Neural cell (in vitro differentiated cells): ENCODE results near the gene REXO1. TPM values are rescaled to one million over a fixed set of nuclear protein-coding genes. Genes with fewer than 3 reads are reported as not detected.

Experiments used
- H2AFZ ChIP-seq: fragments of 200-600, 300-800 bp; sonication (generic), shearing (Covaris generic); 2 replicates; pipeline ENCODE4 v1.6.0; 2014; ENCODE audit warnings: low read depth, mild to moderate bottlenecking, antibody characterized with exemption, low read length, moderate library complexity
- H3F3A ChIP-seq: fragments of 200-600 bp; shearing (Covaris generic); 2 replicates; pipeline ENCODE4 v1.6.1; 2016; ENCODE audit warnings: mild to moderate bottlenecking, moderate library complexity, mixed read lengths, antibody characterized with exemption, low read length; ENCODE audit not compliant: insufficient read depth, poor library complexity, severe bottlenecking
- H3K27ac ChIP-seq: fragments of 200-600, 300-800 bp; sonication (generic), shearing (Covaris generic); 2 replicates; pipeline ENCODE4 v1.5.1; 2014; ENCODE audit warnings: mild to moderate bottlenecking, low read length, moderate library complexity
- H3K27me3 ChIP-seq: fragments of 300-800, 200-600 bp; sonication (generic), shearing (Covaris generic); 2 replicates; pipeline ENCODE4 v1.6.0; 2014; ENCODE audit warnings: mild to moderate bottlenecking, low read depth, low read length, moderate library complexity; ENCODE audit not compliant: insufficient read depth
- H3K36me3 ChIP-seq: fragments of 300-800, 200-600 bp; sonication (generic), shearing (Covaris generic); 2 replicates; pipeline ENCODE4 v1.5.1; 2014; ENCODE audit warnings: mild to moderate bottlenecking, antibody characterized with exemption, low read length, moderate library complexity; ENCODE audit not compliant: insufficient read depth
- H3K4me2 ChIP-seq: fragments of 300-800, 200-600 bp; sonication (generic), shearing (Covaris generic); 2 replicates; pipeline ENCODE4 v1.6.0; 2014; ENCODE audit warnings: mild to moderate bottlenecking, low read length
- H3K4me3 ChIP-seq: fragments of 300-800, 200-600 bp; sonication (generic), shearing (Covaris generic); 2 replicates; pipeline ENCODE4 v1.5.1; 2014; ENCODE audit warnings: mild to moderate bottlenecking, low read length, moderate library complexity
- H3K79me2 ChIP-seq: fragments of 200-600 bp; shearing (Covaris generic); replicated peaks from 2 replicates; pipeline ENCODE4 v1.6.0; 2014; ENCODE audit warnings: mild to moderate bottlenecking, low read length, moderate library complexity; ENCODE audit not compliant: insufficient read depth
- H3K9ac ChIP-seq: fragments of 300-800, 200-600 bp; sonication (generic), shearing (Covaris generic); 2 replicates; pipeline ENCODE4 v1.6.1; 2016; ENCODE audit warnings: mild to moderate bottlenecking, low read length, mixed read lengths
- H3K9me2 ChIP-seq: fragments of 200-600 bp; shearing (Covaris generic); 2 replicates; pipeline ENCODE4 v1.6.1; 2016; ENCODE audit warnings: mild to moderate bottlenecking, low read length, mixed read lengths; ENCODE audit not compliant: insufficient read depth
- H3K9me3 ChIP-seq: fragments of 200-600, 300-800 bp; sonication (generic), shearing (Covaris generic); 2 replicates; pipeline ENCODE4 v1.6.1; 2016; ENCODE audit warnings: mild to moderate bottlenecking, mixed run types, low read length, moderate library complexity, mixed read lengths
- H4K20me1 ChIP-seq: fragments of 200-600 bp; shearing (Covaris generic); 2 replicates; pipeline ENCODE4 v1.6.1; 2016; ENCODE audit warnings: mild to moderate bottlenecking, mixed run types; ENCODE audit not compliant: insufficient read depth
- EP300 ChIP-seq: fragments of 450-650 bp; conservative IDR thresholded peaks from 2 replicates; pipeline ENCODE4 v1.6.1; 2014; ENCODE audit warnings: antibody characterized with exemption, mild to moderate bottlenecking, moderate library complexity; ENCODE audit not compliant: poor library complexity, severe bottlenecking
- EZH2 ChIP-seq: fragments of 200-600, 300-800 bp; shearing (Covaris generic), sonication (generic); IDR thresholded peaks from 2 replicates; pipeline ENCODE4 v1.6.1; 2014; ENCODE audit warnings: antibody characterized with exemption, low read length, borderline replicate concordance, mild to moderate bottlenecking; ENCODE audit not compliant: insufficient read depth, poor library complexity, severe bottlenecking
- MXI1 ChIP-seq: fragments of 450-650 bp; conservative IDR thresholded peaks from 2 replicates; pipeline ENCODE4 v1.6.1; 2014; ENCODE audit warnings: antibody characterized with exemption, mild to moderate bottlenecking; ENCODE audit not compliant: poor library complexity, severe bottlenecking
- POLR2AphosphoS5 ChIP-seq: IDR thresholded peaks from 2 replicates; pipeline ENCODE4 v1.6.1; 2012
- RAD21 ChIP-seq: fragments of 450-650 bp; conservative IDR thresholded peaks from 2 replicates; pipeline ENCODE4 v1.6.1; 2014; ENCODE audit warnings: antibody characterized with exemption, mild to moderate bottlenecking, moderate library complexity
- SMC3 ChIP-seq: fragments of 450-650 bp; conservative IDR thresholded peaks from 2 replicates; pipeline ENCODE4 v1.6.1; 2014; ENCODE audit warnings: antibody characterized with exemption, mild to moderate bottlenecking, moderate library complexity; ENCODE audit not compliant: poor library complexity
- TAF1 ChIP-seq: IDR thresholded peaks from 2 replicates; pipeline ENCODE4 v1.6.1; 2012; ENCODE audit warnings: low read depth
- polyA plus RNA-seq: library from polyadenylated mRNA; depleted of rRNA; stranded (reverse); fragments of >200 nt; gene quantifications from 2 replicates; pipeline ENCODE4 v1.2.3, GENCODE V29; 2014
- TF ChIP-seq, protein P1 (sequence below): fragments of 450-650 bp; IDR thresholded peaks from 2 replicates; pipeline ENCODE4 v1.5.1; 2014; ENCODE audit warnings: antibody characterized with exemption, mild to moderate bottlenecking, moderate library complexity; ENCODE audit not compliant: poor library complexity, severe bottlenecking
- TF ChIP-seq, protein P2 (sequence below): IDR thresholded peaks from 2 replicates; pipeline ENCODE4 v1.6.1; 2012; ENCODE audit warnings: borderline replicate concordance

The REXO1 gene
- polyA plus RNA-seq, 1 donor from 2014 or later, result 9.2 TPM

DNA sequence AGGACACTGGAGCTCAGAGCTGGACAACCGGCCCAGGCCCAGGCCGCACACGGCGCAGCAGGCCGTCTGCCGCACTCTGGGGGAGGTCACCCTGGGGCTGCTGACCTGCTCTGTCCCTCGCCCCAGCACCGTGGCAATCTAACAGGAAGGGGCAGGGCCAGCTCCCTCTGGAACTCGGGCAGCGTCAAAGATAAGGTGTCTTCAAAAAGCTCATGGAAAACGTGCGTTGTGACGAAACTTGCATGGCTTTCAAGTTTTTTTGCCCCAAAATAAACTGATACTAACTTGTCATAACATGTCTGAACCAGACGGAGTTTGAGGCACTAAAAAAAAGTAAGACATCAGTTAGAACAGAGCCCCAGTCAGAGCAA, 24.0 kb downstream of the REXO1 start:
- Histone ChIP-seq H3K4me2 (no peak overlapping the region), H4K20me1 (no peaks in the 10 kb centered on the region), H3K27ac (no peak overlapping the region), H3K9me3 (no peaks in the 10 kb centered on the region), H3K9me2 (no peaks in the 10 kb centered on the region), H2AFZ (no peak overlapping the region), H3F3A (no peaks in the 10 kb centered on the region), H3K36me3 (no peaks in the 10 kb centered on the region), H3K79me2 (no peaks in the 10 kb centered on the region), H3K9ac (no peak overlapping the region), H3K4me3 (no peak overlapping the region), H3K27me3 (no peaks in the 10 kb centered on the region)
- TF ChIP-seq TAF1 (no peak), MXI1 (no peak), RAD21 (no peak), EZH2 (no peak), SMC3 (no peak), POLR2AphosphoS5 (no peak), EP300 (no peak)
- TF ChIP-seq, protein P1, sequence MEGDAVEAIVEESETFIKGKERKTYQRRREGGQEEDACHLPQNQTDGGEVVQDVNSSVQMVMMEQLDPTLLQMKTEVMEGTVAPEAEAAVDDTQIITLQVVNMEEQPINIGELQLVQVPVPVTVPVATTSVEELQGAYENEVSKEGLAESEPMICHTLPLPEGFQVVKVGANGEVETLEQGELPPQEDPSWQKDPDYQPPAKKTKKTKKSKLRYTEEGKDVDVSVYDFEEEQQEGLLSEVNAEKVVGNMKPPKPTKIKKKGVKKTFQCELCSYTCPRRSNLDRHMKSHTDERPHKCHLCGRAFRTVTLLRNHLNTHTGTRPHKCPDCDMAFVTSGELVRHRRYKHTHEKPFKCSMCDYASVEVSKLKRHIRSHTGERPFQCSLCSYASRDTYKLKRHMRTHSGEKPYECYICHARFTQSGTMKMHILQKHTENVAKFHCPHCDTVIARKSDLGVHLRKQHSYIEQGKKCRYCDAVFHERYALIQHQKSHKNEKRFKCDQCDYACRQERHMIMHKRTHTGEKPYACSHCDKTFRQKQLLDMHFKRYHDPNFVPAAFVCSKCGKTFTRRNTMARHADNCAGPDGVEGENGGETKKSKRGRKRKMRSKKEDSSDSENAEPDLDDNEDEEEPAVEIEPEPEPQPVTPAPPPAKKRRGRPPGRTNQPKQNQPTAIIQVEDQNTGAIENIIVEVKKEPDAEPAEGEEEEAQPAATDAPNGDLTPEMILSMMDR, result no peak
- TF ChIP-seq, protein P2, sequence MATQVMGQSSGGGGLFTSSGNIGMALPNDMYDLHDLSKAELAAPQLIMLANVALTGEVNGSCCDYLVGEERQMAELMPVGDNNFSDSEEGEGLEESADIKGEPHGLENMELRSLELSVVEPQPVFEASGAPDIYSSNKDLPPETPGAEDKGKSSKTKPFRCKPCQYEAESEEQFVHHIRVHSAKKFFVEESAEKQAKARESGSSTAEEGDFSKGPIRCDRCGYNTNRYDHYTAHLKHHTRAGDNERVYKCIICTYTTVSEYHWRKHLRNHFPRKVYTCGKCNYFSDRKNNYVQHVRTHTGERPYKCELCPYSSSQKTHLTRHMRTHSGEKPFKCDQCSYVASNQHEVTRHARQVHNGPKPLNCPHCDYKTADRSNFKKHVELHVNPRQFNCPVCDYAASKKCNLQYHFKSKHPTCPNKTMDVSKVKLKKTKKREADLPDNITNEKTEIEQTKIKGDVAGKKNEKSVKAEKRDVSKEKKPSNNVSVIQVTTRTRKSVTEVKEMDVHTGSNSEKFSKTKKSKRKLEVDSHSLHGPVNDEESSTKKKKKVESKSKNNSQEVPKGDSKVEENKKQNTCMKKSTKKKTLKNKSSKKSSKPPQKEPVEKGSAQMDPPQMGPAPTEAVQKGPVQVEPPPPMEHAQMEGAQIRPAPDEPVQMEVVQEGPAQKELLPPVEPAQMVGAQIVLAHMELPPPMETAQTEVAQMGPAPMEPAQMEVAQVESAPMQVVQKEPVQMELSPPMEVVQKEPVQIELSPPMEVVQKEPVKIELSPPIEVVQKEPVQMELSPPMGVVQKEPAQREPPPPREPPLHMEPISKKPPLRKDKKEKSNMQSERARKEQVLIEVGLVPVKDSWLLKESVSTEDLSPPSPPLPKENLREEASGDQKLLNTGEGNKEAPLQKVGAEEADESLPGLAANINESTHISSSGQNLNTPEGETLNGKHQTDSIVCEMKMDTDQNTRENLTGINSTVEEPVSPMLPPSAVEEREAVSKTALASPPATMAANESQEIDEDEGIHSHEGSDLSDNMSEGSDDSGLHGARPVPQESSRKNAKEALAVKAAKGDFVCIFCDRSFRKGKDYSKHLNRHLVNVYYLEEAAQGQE, result no peak

DNA sequence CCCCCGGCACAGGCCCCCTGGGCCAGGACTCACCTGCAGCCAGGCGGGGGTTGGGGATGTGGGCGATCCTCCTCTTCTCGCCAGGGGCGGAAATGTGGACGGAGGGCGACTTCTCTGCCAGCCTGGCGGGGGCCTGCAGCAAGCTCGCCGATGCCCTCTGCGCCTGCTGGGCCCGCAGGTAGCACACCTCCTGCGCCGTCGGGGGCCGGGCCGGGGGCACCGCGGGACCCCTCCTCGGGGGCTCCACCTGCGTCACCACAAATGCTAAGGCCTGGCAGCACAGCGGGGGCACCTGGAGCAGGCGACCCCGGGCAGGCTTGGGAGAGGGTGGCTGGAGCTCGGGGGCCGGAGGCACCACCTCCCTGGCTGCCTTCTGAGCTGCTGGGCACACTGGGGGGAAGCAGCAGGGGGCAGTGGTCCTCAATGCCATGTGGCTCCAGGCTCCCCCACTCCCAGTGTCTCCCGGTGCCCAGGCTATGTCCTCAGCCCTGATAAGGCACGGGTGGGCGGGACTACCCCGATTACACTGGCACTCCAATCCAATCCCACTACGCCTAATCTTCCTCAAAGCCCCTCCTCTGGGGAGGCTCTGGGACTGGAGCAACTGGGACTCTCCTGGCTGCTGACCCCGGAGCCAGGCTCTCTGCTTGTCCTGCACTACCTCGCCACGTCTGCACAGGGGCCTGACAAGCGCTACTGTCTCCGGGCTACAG, 24.6 kb downstream of the REXO1 start:
- TF ChIP-seq, protein P2, result no peak
- TF ChIP-seq TAF1 (no peak), EZH2 (no peak), MXI1 (no peak), RAD21 (no peak), POLR2AphosphoS5 (no peak), SMC3 (no peak), EP300 (no peak)
- TF ChIP-seq, protein P1, result no peak
- H3K4me3 ChIP-seq, result no peak overlapping the region

More for the DNA sequence above, 24.6 kb downstream of the REXO1 start:
- no peaks in the 10 kb centered on the region for H4K20me1 ChIP-seq
- H3K9ac ChIP-seq, result no peak overlapping the region
- no peaks in the 10 kb centered on the region for H3K36me3 ChIP-seq
- H3K27me3 ChIP-seq, result no peaks in the 10 kb centered on the region
- H3K9me2 ChIP-seq, result no peaks in the 10 kb centered on the region
- H3F3A ChIP-seq, result no peaks in the 10 kb centered on the region
- no peaks in the 10 kb centered on the region for H3K79me2 ChIP-seq
- H2AFZ ChIP-seq, result no peak overlapping the region
- no peak overlapping the region for H3K4me2 ChIP-seq
- no peaks in the 10 kb centered on the region for H3K9me3 ChIP-seq
- no peak overlapping the region for H3K27ac ChIP-seq
